ENCODE data around the gene CLRN3. TPM values are rescaled to one million over a fixed set of nuclear protein-coding genes. Genes with fewer than 3 reads are reported as not detected.

The CLRN3 gene
- total RNA-seq, 2 donors from 2014 or later = 76.8 to 110 TPM

- TF ChIP-seq CTCF (IDR thresholded peaks at IDR 0.05) = no peak
- Histone ChIP-seq H3K9me3 (no peaks in the 10 kb centered on the region), H3K27me3 (no peaks in the 10 kb centered on the region), H3K4me1 (no peaks in the 10 kb centered on the region), H3K4me3 (no peak overlapping the region), H3K36me3 (no peaks in the 10 kb centered on the region), H3K27ac (no peak overlapping the region), H3K9ac (ENCODE audit: low read depth in 2 of 2, low read length in 2 of 2) (peak overlapping the region in 1 of 2 donors; percentile 24)
- no peak for DNase-seq
- intact Hi-C loops (cut with DNase I) = no loop called here
Measured at GRCh38 chr10:127935071-127935561, 42.4 kb upstream of the CLRN3 start.

- Histone ChIP-seq H3K9ac (ENCODE audit: low read depth in 2 of 2, low read length in 2 of 2) (peak overlapping the region in 1 of 2 donors; percentile 24), H3K9me3 (no peaks in the 10 kb centered on the region), H3K4me1 (no peaks in the 10 kb centered on the region), H3K36me3 (no peaks in the 10 kb centered on the region), H3K4me3 (no peak overlapping the region), H3K27me3 (no peaks in the 10 kb centered on the region), H3K27ac (no peak overlapping the region)
- DNase-seq = no peak
- TF ChIP-seq CTCF (IDR thresholded peaks at IDR 0.05) = no peak
- intact Hi-C loops (cut with DNase I) = no loop called here
Measured at GRCh38 chr10:127934383-127934782, 41.6 kb upstream of the CLRN3 start.

- DNase-seq = no peak
Measured at GRCh38 chr10:127933271-127933670, 40.5 kb upstream of the CLRN3 start.

GRCh38 chr10:127932521-127933270 lies 40.0 kb upstream of the CLRN3 start:
- DNase-seq = no peak
- Histone ChIP-seq H3K36me3 (no peaks in the 10 kb centered on the region), H3K9me3 (no peaks in the 10 kb centered on the region), H3K4me3 (no peak overlapping the region), H3K27ac (no peak overlapping the region), H3K4me1 (no peaks in the 10 kb centered on the region), H3K9ac (ENCODE audit: low read depth in 2 of 2, low read length in 2 of 2) (no peak overlapping the region), H3K27me3 (no peaks in the 10 kb centered on the region)
- no peak for TF ChIP-seq CTCF (IDR thresholded peaks at IDR 0.05)
- intact Hi-C loops (cut with DNase I) = no loop called here

More at GRCh38 chr10:127933271-127933670, 40.5 kb upstream of the CLRN3 start:
- Histone ChIP-seq H3K27me3 (no peaks in the 10 kb centered on the region), H3K4me3 (no peak overlapping the region), H3K9ac (ENCODE audit: low read depth in 2 of 2, low read length in 2 of 2) (no peak overlapping the region), H3K27ac (no peak overlapping the region), H3K4me1 (no peaks in the 10 kb centered on the region), H3K36me3 (no peaks in the 10 kb centered on the region), H3K9me3 (no peaks in the 10 kb centered on the region)
- intact Hi-C loops (cut with DNase I) = no loop called here
- TF ChIP-seq CTCF (IDR thresholded peaks at IDR 0.05) = no peak

- Histone ChIP-seq H3K27me3 (no peaks in the 10 kb centered on the region), H3K4me1 (no peaks in the 10 kb centered on the region), H3K9me3 (no peaks in the 10 kb centered on the region), H3K36me3 (no peaks in the 10 kb centered on the region), H3K4me3 (no peak overlapping the region), H3K27ac (no peak overlapping the region), H3K9ac (ENCODE audit: low read depth in 2 of 2, low read length in 2 of 2) (peak overlapping the region in 1 of 2 donors; percentile 32)
- TF ChIP-seq CTCF (IDR thresholded peaks at IDR 0.05) = no peak
- intact Hi-C loops (cut with DNase I) = no loop called here
- no peak for DNase-seq
Measured at GRCh38 chr10:127928021-127928806, 35.5 kb upstream of the CLRN3 start.
